ENCODE data around the gene CCL5. TPM values are rescaled to one million over a fixed set of nuclear protein-coding genes. Genes with fewer than 3 reads are reported as not detected.

CCL5 gene
- total RNA-seq, 1 experiment from 2014 or later = not detected

- Histone ChIP-seq H3F3A (ENCODE audit: low read length, unreplicated experiment) (no peaks in the 10 kb centered on the region), H2AFZ (ENCODE audit: low read length) (no peak overlapping the region), H3K4me2 (ENCODE audit: low read length) (no peak overlapping the region), H3K9ac (ENCODE audit: low read length) (no peak overlapping the region), H4K20me1 (ENCODE audit: low read length) (no peaks in the 10 kb centered on the region), H3K9me3 (ENCODE audit: low read length) (no peaks in the 10 kb centered on the region), H3K9me2 (replicated peaks; ENCODE audit: low read length) (no peaks in the 10 kb centered on the region), H3K27me3 (ENCODE audit: low read length) (no peaks in the 10 kb centered on the region), H3K36me3 (ENCODE audit: low read depth, low read length) (no peaks in the 10 kb centered on the region), H3K4me3 (ENCODE audit: low read length) (no peak overlapping the region), H3K27ac (ENCODE audit: low read length) (no peak overlapping the region), H3K4me1 (ENCODE audit: insufficient read depth, low read length) (no peaks in the 10 kb centered on the region), H3K79me2 (ENCODE audit: low read length) (no peaks in the 10 kb centered on the region)
- DNase-seq (no peak), ATAC-seq (no peak)
- TF ChIP-seq EZH2phosphoT487 (IDR thresholded peaks at IDR 0.05; ENCODE audit: borderline replicate concordance, low read length) (no peak), EZH2 (IDR thresholded peaks at IDR 0.05; ENCODE audit: low read length, unreplicated experiment) (no peak), CTCF (conservative IDR thresholded peaks at IDR 0.05; ENCODE audit: low read depth, low read length) (no peak)
- intact Hi-C loops (cut with micrococcal nuclease) = no loop called here
- no TSS peak for BruUV-seq (replicated peaks)
- CTCF ChIA-PET = no interaction called here
- POLR2A ChIA-PET (ENCODE audit: unreplicated experiment) = interaction anchor here (0.7 kb wide), 1 partner anchor 139 kb away, joined by 5 read pairs; no protein-coding TSS in a partner anchor
These were observed 20.7 kb upstream of the CCL5 start for GRCh38 chr17:35900708-35901480.

GRCh38 chr17:35900280-35900679 is 20.1 kb upstream of the CCL5 start:
- ChIA-PET CTCF (no interaction called here), POLR2A (ENCODE audit: unreplicated experiment) (interaction anchor here (0.7 kb wide), 1 partner anchor 139 kb away, joined by 5 read pairs; no protein-coding TSS in a partner anchor)
- TF ChIP-seq EZH2 (IDR thresholded peaks at IDR 0.05; ENCODE audit: low read length, unreplicated experiment) (no peak), CTCF (conservative IDR thresholded peaks at IDR 0.05; ENCODE audit: low read depth, low read length) (no peak), EZH2phosphoT487 (IDR thresholded peaks at IDR 0.05; ENCODE audit: borderline replicate concordance, low read length) (no peak)
- no peaks in the 10 kb centered on the region for H4K20me1 ChIP-seq (ENCODE audit: low read length)
- no peak overlapping the region for H3K4me2 ChIP-seq (ENCODE audit: low read length)
- intact Hi-C loops (cut with micrococcal nuclease) = no loop called here
- ATAC-seq (no peak), DNase-seq (no peak)
- no TSS peak for BruUV-seq (replicated peaks)
- no peaks in the 10 kb centered on the region for H3K4me1 ChIP-seq (ENCODE audit: insufficient read depth, low read length)
- no peak overlapping the region for H3K9ac ChIP-seq (ENCODE audit: low read length)
- no peak overlapping the region for H3K27ac ChIP-seq (ENCODE audit: low read length)
- no peaks in the 10 kb centered on the region for H3K9me3 ChIP-seq (ENCODE audit: low read length)
- H3K36me3 ChIP-seq (ENCODE audit: low read depth, low read length) = no peaks in the 10 kb centered on the region
- H3K4me3 ChIP-seq (ENCODE audit: low read length) = no peak overlapping the region
- no peaks in the 10 kb centered on the region for H3F3A ChIP-seq (ENCODE audit: low read length, unreplicated experiment)
- no peaks in the 10 kb centered on the region for H3K27me3 ChIP-seq (ENCODE audit: low read length)
- no peaks in the 10 kb centered on the region for H3K79me2 ChIP-seq (ENCODE audit: low read length)
- no peak overlapping the region for H2AFZ ChIP-seq (ENCODE audit: low read length)
- H3K9me2 ChIP-seq (replicated peaks; ENCODE audit: low read length) = no peaks in the 10 kb centered on the region
